ENCODE measurements around the gene COQ7. TPM values are rescaled to one million over a fixed set of nuclear protein-coding genes. Genes with fewer than 3 reads are reported as not detected.

COQ7 gene
- total RNA-seq, result 17.3 and 17.5 TPM in 2 replicates

GRCh38 chr16:19067349-19068236 lies at the start of gene COQ7:
COQ7 (plus strand) TSS chr16:19067614; CDS start chr16:19067665, 51 bp downstream.

GRCh38 chr16:19113577-19114358 lies 46.4 kb downstream of the COQ7 start, which contains the start of gene ITPRIPL2:
ITPRIPL2 (plus strand) TSS chr16:19113964; CDS start chr16:19114462, 498 bp downstream.

Other genes starting within 250 kb of the COQ7 start
- 81.7 and 90.9 TPM in 2 replicates for gene SMG1, start 141.2 kb upstream of the COQ7 start, total RNA-seq
- gene TMC7, start 83.7 kb upstream of the COQ7 start, total RNA-seq, result 4.2 and 8.8 TPM in 2 replicates
- 40.8 and 49.3 TPM in 2 replicates for gene ITPRIPL2, start 46.4 kb downstream of the COQ7 start, total RNA-seq
- gene SYT17, start 100.6 kb downstream of the COQ7 start, total RNA-seq, result 1.6 and 2.4 TPM in 2 replicates
- gene CLEC19A, start 218.1 kb downstream of the COQ7 start, total RNA-seq, result not detected in 2 replicates

All from vein endothelial cell (primary cell).